Activated CD8-positive, alpha-beta memory T cell treated with anti-CD3 and anti-CD28 coated beads, Interleukin-2, amount 10 ng/mL, durations not matched to agents 7 days and 5 days (primary cell): ENCODE measurements around the gene PLPPR2. TPM values are rescaled to one million over a fixed set of nuclear protein-coding genes. Genes with fewer than 3 reads are reported as not detected.
"Not testable (repeated sequence)": the region's sequence is repeated elsewhere in the genome, so short reads cannot be mapped to it uniquely, and the experiment has no call there.

Experiments used
- ATAC-seq: fragments of 150-1000 bp; cut with Tn5 transposase; one replicate; pipeline ENCODE4 v1.10.0; 2021; ENCODE audit warnings: moderate library complexity
- CTCF ChIA-PET: fragments of 350-600 bp; sonication (Branson Sonifier 250); formaldehyde crosslinking; loops from one replicate; lab custom pipeline; 2021; ENCODE audit warnings: antibody characterized with exemption; lab: Charles Lee
- DNase-seq: peaks from one replicate; pipeline ENCODE4 v3.0.0-alpha.2; 2020
- H3K27ac Mint-ChIP-seq: one replicate; pipeline ENCODE4 v1.8.0; 2021; ENCODE audit warnings: mild to moderate bottlenecking, mixed read lengths
- H3K27me3 Mint-ChIP-seq: one replicate; pipeline ENCODE4 v1.8.0; 2021; ENCODE audit warnings: mixed read lengths
- H3K36me3 Mint-ChIP-seq: one replicate; pipeline ENCODE4 v1.8.0; 2021; ENCODE audit warnings: mild to moderate bottlenecking, mixed read lengths
- H3K4me1 Mint-ChIP-seq: one replicate; pipeline ENCODE4 v1.8.0; 2021; ENCODE audit warnings: mixed read lengths
- H3K4me3 Mint-ChIP-seq: one replicate; pipeline ENCODE4 v1.8.0; 2021; ENCODE audit warnings: mild to moderate bottlenecking, moderate library complexity, mixed read lengths
- H3K9me3 Mint-ChIP-seq: one replicate; pipeline ENCODE4 v1.8.0; 2022; ENCODE audit warnings: low read depth, mixed read lengths
- total RNA-seq, 2 experiments: library from RNA; stranded (reverse); gene quantifications; one replicate each; pipeline ENCODE4 v1.2.3, GENCODE V29; 2021

PLPPR2 gene, protein sequence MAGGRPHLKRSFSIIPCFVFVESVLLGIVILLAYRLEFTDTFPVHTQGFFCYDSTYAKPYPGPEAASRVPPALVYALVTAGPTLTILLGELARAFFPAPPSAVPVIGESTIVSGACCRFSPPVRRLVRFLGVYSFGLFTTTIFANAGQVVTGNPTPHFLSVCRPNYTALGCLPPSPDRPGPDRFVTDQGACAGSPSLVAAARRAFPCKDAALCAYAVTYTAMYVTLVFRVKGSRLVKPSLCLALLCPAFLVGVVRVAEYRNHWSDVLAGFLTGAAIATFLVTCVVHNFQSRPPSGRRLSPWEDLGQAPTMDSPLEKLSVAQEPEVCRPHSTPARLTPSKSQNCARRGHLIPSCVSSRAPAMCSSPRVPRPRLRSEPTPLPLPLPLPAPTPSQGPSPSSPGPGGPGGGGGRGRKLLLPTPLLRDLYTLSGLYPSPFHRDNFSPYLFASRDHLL
- total RNA-seq: 1 to 10 TPM in 1 of 2 experiments, under 1 TPM in 1; 0.87 to 1.3 TPM

DNA sequence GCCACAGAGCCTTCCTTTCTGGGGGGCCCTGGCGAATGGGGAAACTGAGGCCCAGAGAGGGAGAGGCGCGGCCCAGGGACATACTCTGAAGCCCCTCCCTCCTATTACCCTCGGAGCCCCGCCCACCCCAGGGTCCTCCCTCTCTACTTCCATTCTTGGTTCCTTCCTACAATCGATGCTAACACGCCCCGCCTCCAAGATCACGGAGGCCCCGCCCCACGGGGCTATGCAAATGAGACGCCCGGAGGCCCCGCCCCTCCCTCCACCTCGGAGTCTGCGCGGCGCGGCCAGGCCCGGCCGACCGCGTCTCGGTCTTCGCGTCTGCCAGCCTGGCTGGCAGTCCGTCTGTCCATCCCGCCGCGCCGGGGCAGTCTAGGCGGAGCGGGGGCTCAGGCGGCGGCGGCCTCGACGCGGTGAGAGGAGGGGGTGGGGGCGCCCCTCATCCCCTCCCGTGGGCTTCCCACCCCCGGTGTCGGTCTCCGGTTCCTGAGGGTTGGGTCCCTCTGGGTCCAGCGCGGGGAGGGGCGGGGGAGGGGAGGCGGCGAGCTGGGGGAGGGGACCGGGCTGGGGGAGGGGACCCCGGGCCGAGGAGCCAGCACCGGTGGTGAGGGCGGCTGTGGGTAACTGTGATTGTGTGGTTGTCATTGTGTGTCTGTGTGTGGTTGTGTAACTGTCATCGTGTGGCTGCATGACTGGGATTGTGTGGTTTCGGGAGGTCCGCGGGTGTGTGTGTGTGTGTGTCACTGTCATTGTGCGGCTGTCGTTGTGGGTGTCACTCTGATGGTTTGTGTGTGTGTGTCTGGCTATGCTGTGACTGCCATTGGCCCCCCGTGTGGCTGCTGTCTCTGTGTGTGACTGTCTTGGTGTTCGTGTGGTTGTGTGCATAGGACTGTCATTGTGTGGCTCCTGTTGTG lies at the start of gene PLPPR2:
Gene PLPPR2, plus strand, starts transcription at position 273 of the 914 bp plus-strand sequence. CDS start 2,242 bp downstream, outside the sequence.
- no peaks in the 10 kb centered on the region for H3K9me3 Mint-ChIP-seq
- CTCF ChIA-PET: no interaction called here

DNA sequence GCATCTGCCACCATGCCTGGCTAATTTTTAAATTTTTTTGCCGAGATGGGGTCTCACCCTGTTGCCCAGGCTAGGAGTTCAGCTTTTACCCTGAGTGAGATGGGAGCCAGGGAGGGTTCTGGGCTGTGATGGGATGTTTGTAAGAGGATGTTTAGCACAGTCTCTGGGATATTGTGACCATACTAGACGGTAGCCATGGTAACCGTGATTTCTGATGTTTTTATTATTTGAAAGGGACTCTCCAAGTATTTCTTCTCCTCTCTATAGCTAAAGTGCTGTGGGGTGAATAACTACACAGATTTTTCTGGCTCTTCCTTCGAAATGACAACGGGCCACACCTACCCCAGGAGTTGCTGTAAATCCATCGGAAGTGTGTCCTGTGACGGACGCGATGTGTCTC lies 48.9 kb upstream of the PLPPR2 start:
- CTCF ChIA-PET: interaction anchor here (1.1 kb wide), 1 partner anchor 18 kb away, joined by 3 read pairs; no protein-coding TSS in a partner anchor
- Mint-ChIP-seq H3K27me3 (peaks cover 12% of the 10 kb centered on the region), H3K27ac (no peak overlapping the region), H3K4me3 (no peak overlapping the region), H3K4me1 (no peaks in the 10 kb centered on the region), H3K9me3 (no peaks in the 10 kb centered on the region), H3K36me3 (no peaks in the 10 kb centered on the region)
- DNase-seq (no peak), ATAC-seq (no peak)

More for the DNA sequence above, at the start of gene PLPPR2:
- ATAC-seq (peak; percentile 92), DNase-seq (peak; percentile 86)
- Mint-ChIP-seq H3K27ac (no peak within 1 kb of the TSS), H3K27me3 (peaks cover 9% of the 10 kb centered on the region), H3K36me3 (no peaks in the 10 kb centered on the region), H3K4me1 (peaks cover 11% of the 10 kb centered on the region), H3K4me3 (peak within 1 kb of the TSS; percentile 22)

DNA sequence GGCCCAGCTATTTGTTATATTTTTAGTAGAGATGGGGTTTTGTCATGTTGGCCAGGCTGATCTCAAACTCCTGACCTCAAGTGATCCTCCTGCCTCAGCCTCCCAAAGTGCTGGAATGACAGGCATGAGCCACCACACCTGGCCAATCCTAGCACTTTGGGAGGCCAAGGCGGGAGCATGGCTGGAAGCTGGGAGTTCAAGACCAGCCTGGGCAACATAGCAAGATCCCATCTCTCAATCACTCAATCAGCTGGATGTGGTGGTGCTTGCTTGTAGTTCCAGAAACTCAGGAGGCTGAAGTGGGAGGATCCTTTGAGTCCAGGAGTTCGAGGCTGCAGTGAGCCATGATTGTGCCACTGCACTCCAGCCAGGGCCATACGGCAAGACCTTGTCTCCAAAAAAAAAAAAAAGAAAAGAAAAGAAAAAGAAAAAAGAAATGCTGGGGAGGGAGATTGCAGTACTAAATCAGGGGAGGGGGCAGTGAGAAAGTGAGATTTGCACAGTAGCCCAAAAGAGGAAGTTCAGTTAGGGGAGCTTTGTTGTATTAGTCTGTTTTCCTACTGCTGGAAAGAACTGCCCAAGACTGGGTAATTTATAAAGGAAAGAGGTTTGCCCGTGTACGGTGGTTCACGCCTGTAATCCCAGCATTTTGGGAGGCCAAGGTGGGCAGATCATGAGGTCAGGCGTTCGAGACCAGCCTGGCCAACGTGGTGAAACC lies 34.8 kb upstream of the PLPPR2 start:
- H3K4me3 Mint-ChIP-seq, H3K36me3 Mint-ChIP-seq, ATAC-seq, CTCF ChIA-PET, H3K27ac Mint-ChIP-seq, H3K9me3 Mint-ChIP-seq, DNase-seq: not testable (repeated sequence)
- Mint-ChIP-seq H3K27me3 (peaks cover 15% of the 10 kb centered on the region), H3K4me1 (peaks cover 33% of the 10 kb centered on the region)

DNA sequence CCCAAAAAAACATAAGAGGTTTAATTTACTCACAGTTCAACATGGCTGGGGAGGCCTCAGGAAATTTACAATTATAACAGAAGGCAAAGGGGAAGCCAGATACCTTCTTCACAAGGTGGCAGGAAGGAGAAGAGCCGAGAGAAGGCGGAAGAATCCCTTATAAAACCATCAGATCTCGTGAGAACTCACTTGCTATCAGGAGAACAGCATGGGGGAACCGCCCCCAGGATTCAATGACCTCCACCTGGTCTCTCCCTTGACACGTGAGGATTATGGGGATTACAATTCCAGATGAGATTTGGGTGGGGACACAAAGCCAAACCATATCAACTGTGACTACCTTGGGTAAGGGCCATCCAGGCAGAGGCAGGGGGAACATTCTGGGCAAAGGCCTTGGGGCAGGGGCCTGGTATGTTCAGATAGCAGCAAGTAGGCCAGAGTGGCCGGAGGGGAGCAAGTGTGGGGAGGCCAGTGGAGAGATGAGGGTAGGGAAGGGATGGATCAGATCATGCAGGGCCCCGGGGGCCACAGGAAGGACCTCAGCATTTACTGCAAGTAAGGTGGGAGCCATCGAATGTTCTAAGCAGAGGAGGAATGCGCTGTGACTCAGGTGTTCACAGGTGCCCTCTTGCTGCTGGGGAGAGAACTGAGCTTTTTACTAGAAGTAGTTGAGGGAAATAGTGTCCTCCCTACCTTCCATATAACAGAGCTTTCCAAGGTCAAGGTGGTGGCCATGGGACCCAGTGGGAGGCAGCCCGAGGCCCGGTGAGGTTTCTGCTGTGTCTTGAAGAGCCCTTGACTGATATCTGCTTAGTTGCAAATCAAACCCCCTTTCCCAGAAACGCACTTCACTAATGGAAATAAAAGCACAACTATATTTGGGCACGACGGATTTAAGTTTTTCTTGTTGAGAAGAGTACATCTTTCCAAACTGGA lies 33.8 kb upstream of the PLPPR2 start:
- H3K27me3 Mint-ChIP-seq: peaks cover 15% of the 10 kb centered on the region
- DNase-seq: no peak
- peaks cover 33% of the 10 kb centered on the region for H3K4me1 Mint-ChIP-seq
- H3K36me3 Mint-ChIP-seq: no peaks in the 10 kb centered on the region
- CTCF ChIA-PET: interaction anchor here (0.7 to 1.6 kb wide), 5 partner anchors 9 to 29 kb away, joined by 3 to 5 read pairs (median 4); partner anchors contain the start of gene RAB3D
- H3K9me3 Mint-ChIP-seq: no peaks in the 10 kb centered on the region
- no peak overlapping the region for H3K27ac Mint-ChIP-seq
- no peak overlapping the region for H3K4me3 Mint-ChIP-seq
- ATAC-seq: no peak

DNA sequence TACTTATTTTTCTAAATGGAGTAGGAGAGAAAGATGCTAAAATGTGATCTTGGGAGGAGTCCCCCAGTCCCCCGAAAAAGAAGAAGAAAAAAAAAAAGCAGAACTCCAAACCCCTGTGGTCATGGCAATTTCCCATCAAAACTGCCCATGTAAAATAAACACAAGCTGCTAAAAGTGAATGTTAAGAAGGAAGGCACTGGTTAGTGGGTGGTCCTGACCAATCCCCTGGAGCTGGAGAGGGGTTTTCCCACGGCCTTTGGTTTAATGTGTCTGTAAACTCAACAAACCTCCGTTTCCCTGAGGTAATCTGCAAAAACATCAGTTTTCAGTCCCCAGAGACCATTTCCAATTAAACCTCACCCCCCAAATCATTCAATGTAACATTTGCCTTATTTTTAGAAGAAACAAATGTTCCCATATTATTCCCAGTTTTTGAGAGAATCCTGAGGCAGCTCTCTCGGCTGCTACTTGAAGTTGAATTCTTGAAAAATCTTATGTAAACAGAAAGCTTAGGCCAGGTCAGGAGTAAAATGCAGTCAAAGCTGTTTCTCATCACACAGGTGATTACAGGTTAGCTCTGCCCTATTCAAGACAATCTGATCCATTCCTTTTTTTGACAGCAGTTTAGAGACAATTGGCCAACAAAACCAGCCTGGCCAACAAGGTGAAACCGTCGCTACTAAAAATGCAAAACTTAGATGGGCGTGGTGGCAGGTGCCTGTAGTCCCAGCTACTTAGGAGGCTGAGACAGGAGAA lies 32.8 kb upstream of the PLPPR2 start:
- DNase-seq (no peak), ATAC-seq (no peak)
- no peaks in the 10 kb centered on the region for H3K9me3 Mint-ChIP-seq
- peaks cover 33% of the 10 kb centered on the region for H3K4me1 Mint-ChIP-seq
- H3K36me3 Mint-ChIP-seq: no peaks in the 10 kb centered on the region
- CTCF ChIA-PET: interaction anchor here (0.7 to 5.2 kb wide), 7 partner anchors 10 to 79 kb away, joined by 3 to 28 read pairs (median 4); partner anchors contain the start of gene RAB3D
- H3K27me3 Mint-ChIP-seq: peaks cover 11% of the 10 kb centered on the region
- H3K4me3 Mint-ChIP-seq: no peak overlapping the region
- H3K27ac Mint-ChIP-seq: no peak overlapping the region

DNA sequence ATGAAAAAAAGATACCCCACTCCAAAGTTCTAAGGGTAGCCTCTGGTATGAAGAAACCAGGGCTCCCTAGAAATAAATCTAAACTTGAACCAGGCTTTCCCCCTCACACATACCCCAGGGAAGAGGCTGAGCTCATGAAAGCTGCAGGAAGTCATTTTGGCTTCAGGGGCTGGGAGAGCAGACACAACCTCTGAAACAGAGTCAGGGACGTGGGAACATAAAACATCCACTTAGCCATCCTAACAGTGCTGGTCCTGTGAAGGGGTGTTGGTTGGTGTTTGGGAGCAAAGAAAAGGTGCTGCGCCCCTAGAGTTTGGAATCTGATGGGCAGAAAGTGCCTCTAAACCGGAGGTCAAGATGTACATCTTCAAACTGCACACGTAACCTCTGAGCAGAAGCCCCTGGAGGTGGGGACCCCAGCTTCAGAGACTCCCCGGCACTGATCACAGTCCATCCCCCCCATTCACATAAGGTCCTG lies 31.6 kb upstream of the PLPPR2 start:
- CTCF ChIA-PET: interaction anchor here (1.2 to 5.2 kb wide), 4 partner anchors 16 to 58 kb away, joined by 3 to 28 read pairs (median 8); partner anchors contain the start of gene RAB3D
- ATAC-seq: no peak
- Mint-ChIP-seq H3K27me3 (peaks cover 7% of the 10 kb centered on the region), H3K4me1 (peaks cover 30% of the 10 kb centered on the region), H3K9me3 (no peaks in the 10 kb centered on the region), H3K36me3 (no peaks in the 10 kb centered on the region), H3K27ac (peak overlapping the region; percentile 92), H3K4me3 (peak overlapping the region; percentile 60)
- no peak for DNase-seq

DNA sequence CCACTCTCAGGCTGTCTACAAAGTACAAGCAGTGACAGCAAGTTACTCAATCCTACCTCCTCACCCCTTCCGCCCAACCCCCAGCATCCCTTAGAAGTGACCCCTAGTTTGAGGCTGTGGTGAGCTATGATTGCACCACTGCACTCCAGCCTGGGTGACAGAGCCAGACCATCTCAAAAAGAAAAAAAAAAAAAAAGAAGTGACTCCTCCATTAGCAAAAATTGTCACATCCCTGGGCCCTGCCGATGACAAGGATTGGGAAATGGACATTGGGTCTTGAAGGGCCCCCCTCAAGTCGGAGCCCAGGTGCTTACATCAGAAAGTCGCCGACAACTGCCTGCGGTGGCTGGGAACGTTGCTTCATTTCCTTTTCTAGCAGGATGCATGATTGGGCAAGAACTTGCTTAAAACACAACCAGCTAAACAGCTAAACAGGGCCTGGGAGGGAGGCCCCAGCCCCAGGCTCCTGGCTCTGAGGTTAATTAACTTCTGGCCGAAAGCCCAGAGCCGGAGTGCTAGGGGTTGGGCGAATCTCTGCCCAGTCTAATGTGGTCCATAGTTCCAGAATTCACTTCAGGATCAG lies 31.1 kb upstream of the PLPPR2 start:
- Mint-ChIP-seq H3K27ac (peak overlapping the region; percentile 92), H3K4me3 (peak overlapping the region; percentile 60), H3K36me3 (no peaks in the 10 kb centered on the region), H3K9me3 (no peaks in the 10 kb centered on the region), H3K27me3 (peaks cover 3% of the 10 kb centered on the region), H3K4me1 (peaks cover 30% of the 10 kb centered on the region)
- DNase-seq (peak; percentile 86), ATAC-seq (peak; percentile 89)
- CTCF ChIA-PET: interaction anchor here (0.7 to 5.2 kb wide), 6 partner anchors 15 to 158 kb away, joined by 3 to 28 read pairs (median 6); partner anchors contain the start of genes CCDC159, RAB3D and TMEM205

DNA sequence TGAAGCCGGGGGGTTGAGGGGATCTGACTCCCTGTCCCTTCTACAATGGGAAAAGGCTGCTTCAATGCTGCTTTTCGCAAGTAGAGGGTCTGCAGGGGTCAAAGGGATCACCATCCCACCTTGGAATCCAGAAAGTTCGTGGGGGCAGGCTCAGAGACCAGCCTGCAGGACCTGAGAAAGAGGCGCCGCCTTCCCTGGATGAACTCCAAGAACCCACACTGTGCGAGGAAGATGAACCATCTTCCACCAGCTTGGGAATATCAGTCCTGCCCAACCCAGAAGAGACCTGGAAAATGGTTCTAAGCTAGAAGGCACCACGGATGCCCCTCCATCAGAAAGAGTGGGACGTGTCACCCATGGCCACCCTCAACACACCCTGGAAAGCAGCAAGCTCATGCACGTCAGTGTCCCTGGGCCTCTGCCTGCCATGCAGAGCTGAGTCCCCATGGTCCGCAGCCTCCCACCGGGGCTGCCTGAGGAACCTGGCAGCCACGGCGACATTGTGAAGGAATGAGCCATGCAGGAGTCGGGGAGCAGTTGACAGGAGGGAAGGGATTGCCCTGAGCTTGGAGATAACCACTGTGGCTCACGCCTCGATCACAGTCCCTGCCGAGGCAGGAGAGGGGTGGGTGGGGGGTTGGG lies 30.4 kb upstream of the PLPPR2 start:
- no peak overlapping the region for H3K4me3 Mint-ChIP-seq
- H3K27ac Mint-ChIP-seq: peak overlapping the region; percentile 92
- no peaks in the 10 kb centered on the region for H3K36me3 Mint-ChIP-seq
- DNase-seq (no peak), ATAC-seq (no peak)
- H3K27me3 Mint-ChIP-seq: peaks cover 3% of the 10 kb centered on the region
- H3K4me1 Mint-ChIP-seq: peaks cover 30% of the 10 kb centered on the region
- CTCF ChIA-PET: interaction anchor here (0.6 to 5.2 kb wide), 7 partner anchors 15 to 480 kb away, joined by 3 to 28 read pairs (median 4); partner anchors contain the start of genes CCDC159, RAB3D and TMEM205
- no peaks in the 10 kb centered on the region for H3K9me3 Mint-ChIP-seq

DNA sequence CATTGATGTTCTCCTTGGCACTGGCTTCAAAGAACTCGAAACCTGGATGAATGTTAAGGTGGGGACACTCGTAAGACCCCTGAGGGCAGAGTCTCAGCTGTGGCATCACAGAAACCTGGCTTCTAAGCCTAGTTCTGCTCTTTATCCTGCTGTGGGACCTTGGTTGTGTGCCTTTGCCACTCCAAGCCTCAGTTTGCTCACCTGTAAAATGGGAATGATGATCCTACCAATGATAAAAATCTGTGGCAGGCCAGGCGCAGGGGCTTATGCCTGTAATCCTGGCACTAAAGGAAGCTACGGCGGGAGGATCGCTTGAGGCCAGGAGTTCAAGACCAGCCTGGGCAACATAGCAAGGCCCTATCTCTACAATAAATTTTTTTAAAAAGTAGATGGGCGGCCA lies 29.7 kb upstream of the PLPPR2 start:
- Mint-ChIP-seq H3K4me3 (no peak overlapping the region), H3K4me1 (peaks cover 30% of the 10 kb centered on the region), H3K27ac (peak overlapping the region; percentile 56), H3K9me3 (no peaks in the 10 kb centered on the region), H3K27me3 (peaks cover 3% of the 10 kb centered on the region), H3K36me3 (no peaks in the 10 kb centered on the region)
- CTCF ChIA-PET: interaction anchor here (0.6 to 5.2 kb wide), 3 partner anchors 21 to 481 kb away, joined by 3 to 28 read pairs (median 4); partner anchors contain the start of genes CCDC159 and TMEM205
- DNase-seq (no peak), ATAC-seq (no peak)

DNA sequence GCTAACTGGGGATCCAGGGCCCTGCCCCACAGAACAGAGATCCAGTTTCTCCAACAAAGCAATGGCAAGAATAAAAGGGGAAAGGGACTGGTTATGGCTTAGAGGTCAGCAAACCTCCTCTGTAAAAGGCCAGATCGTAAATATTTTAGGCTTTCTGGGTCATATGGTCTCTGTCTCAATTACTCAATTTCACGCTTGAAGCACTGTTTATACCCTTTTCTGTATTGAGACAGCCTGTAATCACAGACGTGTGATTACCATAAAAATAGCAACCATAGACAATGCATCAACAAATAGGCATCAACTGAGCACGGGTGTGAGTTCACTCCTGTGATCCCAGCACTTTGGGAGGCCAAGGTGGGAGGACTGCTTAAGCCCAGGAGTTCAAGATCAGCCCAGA lies 25.1 kb upstream of the PLPPR2 start:
- ATAC-seq (no peak), DNase-seq (no peak)
- CTCF ChIA-PET: interaction anchor here (1.2 kb wide), 1 partner anchor 51 kb away, joined by 3 read pairs; no protein-coding TSS in a partner anchor
- Mint-ChIP-seq H3K27me3 (no peaks in the 10 kb centered on the region), H3K27ac (no peak overlapping the region), H3K9me3 (no peaks in the 10 kb centered on the region), H3K4me3 (no peak overlapping the region), H3K36me3 (peaks cover 4% of the 10 kb centered on the region), H3K4me1 (no peaks in the 10 kb centered on the region)
